Measurements from ENCODE around the gene FAM131A.

DNA sequence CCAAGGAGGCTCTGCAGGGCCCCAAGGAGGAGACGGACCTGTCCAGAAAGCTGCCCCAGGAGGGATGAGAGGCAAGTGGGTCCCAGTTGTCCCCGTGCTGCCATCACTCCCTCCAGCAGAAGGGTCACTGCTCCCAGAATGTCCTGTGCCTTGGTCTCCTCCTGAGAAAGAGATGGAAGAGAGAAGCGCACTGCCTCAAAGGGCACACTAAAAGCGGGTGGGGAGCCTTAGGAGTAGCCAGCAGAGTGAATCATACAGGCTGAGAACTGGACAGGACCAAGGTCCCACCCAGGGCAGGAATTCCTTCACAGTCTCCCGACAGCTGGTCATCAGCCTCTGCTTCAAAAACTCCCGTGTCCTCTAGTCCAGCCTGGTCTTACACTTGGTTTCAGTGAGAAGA, 36.0 kb downstream of the FAM131A start:
- TF ChIP-seq, protein P1, sequence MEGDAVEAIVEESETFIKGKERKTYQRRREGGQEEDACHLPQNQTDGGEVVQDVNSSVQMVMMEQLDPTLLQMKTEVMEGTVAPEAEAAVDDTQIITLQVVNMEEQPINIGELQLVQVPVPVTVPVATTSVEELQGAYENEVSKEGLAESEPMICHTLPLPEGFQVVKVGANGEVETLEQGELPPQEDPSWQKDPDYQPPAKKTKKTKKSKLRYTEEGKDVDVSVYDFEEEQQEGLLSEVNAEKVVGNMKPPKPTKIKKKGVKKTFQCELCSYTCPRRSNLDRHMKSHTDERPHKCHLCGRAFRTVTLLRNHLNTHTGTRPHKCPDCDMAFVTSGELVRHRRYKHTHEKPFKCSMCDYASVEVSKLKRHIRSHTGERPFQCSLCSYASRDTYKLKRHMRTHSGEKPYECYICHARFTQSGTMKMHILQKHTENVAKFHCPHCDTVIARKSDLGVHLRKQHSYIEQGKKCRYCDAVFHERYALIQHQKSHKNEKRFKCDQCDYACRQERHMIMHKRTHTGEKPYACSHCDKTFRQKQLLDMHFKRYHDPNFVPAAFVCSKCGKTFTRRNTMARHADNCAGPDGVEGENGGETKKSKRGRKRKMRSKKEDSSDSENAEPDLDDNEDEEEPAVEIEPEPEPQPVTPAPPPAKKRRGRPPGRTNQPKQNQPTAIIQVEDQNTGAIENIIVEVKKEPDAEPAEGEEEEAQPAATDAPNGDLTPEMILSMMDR (IDR thresholded peaks at IDR 0.05; ENCODE audit: poor library complexity, severe bottlenecking) = no peak
- no peak for TF ChIP-seq POLR2AphosphoS5 (IDR thresholded peaks at IDR 0.05)
- TF ChIP-seq, protein P2, sequence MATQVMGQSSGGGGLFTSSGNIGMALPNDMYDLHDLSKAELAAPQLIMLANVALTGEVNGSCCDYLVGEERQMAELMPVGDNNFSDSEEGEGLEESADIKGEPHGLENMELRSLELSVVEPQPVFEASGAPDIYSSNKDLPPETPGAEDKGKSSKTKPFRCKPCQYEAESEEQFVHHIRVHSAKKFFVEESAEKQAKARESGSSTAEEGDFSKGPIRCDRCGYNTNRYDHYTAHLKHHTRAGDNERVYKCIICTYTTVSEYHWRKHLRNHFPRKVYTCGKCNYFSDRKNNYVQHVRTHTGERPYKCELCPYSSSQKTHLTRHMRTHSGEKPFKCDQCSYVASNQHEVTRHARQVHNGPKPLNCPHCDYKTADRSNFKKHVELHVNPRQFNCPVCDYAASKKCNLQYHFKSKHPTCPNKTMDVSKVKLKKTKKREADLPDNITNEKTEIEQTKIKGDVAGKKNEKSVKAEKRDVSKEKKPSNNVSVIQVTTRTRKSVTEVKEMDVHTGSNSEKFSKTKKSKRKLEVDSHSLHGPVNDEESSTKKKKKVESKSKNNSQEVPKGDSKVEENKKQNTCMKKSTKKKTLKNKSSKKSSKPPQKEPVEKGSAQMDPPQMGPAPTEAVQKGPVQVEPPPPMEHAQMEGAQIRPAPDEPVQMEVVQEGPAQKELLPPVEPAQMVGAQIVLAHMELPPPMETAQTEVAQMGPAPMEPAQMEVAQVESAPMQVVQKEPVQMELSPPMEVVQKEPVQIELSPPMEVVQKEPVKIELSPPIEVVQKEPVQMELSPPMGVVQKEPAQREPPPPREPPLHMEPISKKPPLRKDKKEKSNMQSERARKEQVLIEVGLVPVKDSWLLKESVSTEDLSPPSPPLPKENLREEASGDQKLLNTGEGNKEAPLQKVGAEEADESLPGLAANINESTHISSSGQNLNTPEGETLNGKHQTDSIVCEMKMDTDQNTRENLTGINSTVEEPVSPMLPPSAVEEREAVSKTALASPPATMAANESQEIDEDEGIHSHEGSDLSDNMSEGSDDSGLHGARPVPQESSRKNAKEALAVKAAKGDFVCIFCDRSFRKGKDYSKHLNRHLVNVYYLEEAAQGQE (IDR thresholded peaks at IDR 0.05; ENCODE audit: borderline replicate concordance) = no peak

Data from neural cell (in vitro differentiated cells).